ENCODE results near the gene NRP2. TPM values are rescaled to one million over a fixed set of nuclear protein-coding genes. Genes with fewer than 3 reads are reported as not detected.

Gene NRP2
- total and polyA plus RNA-seq, 2 of the 13 experiments (the other 11 are each of a cell fraction or from before 2014, with no cell fraction given), result 0.65 to 1.4 TPM

- H4K20me1 ChIP-seq (ENCODE audit: insufficient read depth, low read length), result no peaks in the 10 kb centered on the region
- no peak for TF ChIP-seq ZNF770 (CRISPR knock-in tag; IDR thresholded peaks at IDR 0.05)
- no peak for TF ChIP-seq ZNF598 (CRISPR knock-in tag; IDR thresholded peaks at IDR 0.05; ENCODE audit: borderline replicate concordance)
- TF ChIP-seq ZNF235 (CRISPR knock-in tag; IDR thresholded peaks at IDR 0.05; ENCODE audit: borderline replicate concordance), result no peak
- no peak for TF ChIP-seq ZNF616 (CRISPR knock-in tag; IDR thresholded peaks at IDR 0.05; ENCODE audit: low read depth)
- TF ChIP-seq CHD2 (IDR thresholded peaks at IDR 0.05; ENCODE audit: low read depth, low read length), result no peak
- TF ChIP-seq HNF4A (CRISPR knock-in tag; IDR thresholded peaks at IDR 0.05), result no peak
- no peak for TF ChIP-seq ZNF782 (CRISPR knock-in tag; IDR thresholded peaks at IDR 0.05; ENCODE audit: borderline replicate concordance)
- in situ Hi-C loops (cut with HindIII; ENCODE audit: extremely low pct_ligation_motif_present, low pct_unique_long_range_greater_than_20kb), result loop anchor here (5.0 kb wide), 1 partner anchor 157 kb away; no protein-coding TSS in a partner anchor
- 33% methylated on average over 7 of the region's 7 CpGs for WGBS (ENCODE audit: low lambda C conversion rate)
- POLR2A ChIA-PET, result no interaction called here
- H3K4me2 ChIP-seq (ENCODE audit: low read depth, low read length), result no peak overlapping the region
- DNase-seq (ENCODE audit: low spot score), result no peak
- H3K4me3 ChIP-seq (replicated peaks in 1 of 3; ENCODE audit: insufficient read depth in 1 of 3, low read depth in 2 of 3, low read length in 3 of 3), result no peak overlapping the region
- H3K27me3 ChIP-seq (ENCODE audit: control insufficient read depth in 1 of 2, insufficient read depth in 2 of 2, low read length in 2 of 2), result no peaks in the 10 kb centered on the region; a peak in 2 of 5 replicates
- ATAC-seq, result no peak
- H2AFZ ChIP-seq (ENCODE audit: low read length), result no peak overlapping the region
- H3K9ac ChIP-seq (ENCODE audit: insufficient read depth, low read depth, low read length), result no peak overlapping the region
- intact Hi-C loops (cut with micrococcal nuclease; ENCODE audit: unreplicated experiment), result no loop called here
- H3K79me2 ChIP-seq (ENCODE audit: insufficient read depth, low read length), result no peaks in the 10 kb centered on the region
- BruUV-seq (replicated peaks), result no TSS peak
- H3K36me3 ChIP-seq (replicated peaks in 1 of 2; ENCODE audit: control insufficient read depth in 1 of 2, insufficient read depth in 2 of 2, low read length in 2 of 2), result no peaks in the 10 kb centered on the region
- no peaks in the 10 kb centered on the region for H3K9me3 ChIP-seq (ENCODE audit: low read length)
- CTCF ChIA-PET (ENCODE audit: low intra/inter-chr PET ratio, low total read pairs), result no interaction called here
- H3K4me1 ChIP-seq (ENCODE audit: insufficient read depth, low read length), result no peaks in the 10 kb centered on the region
- no peak for FAIRE-seq
- no peak overlapping the region for H3K27ac ChIP-seq (ENCODE audit: extremely low read length, insufficient read depth, low read length)
Measured at GRCh38 chr2:205769879-205770278, 87.6 kb downstream of the NRP2 start.

GRCh38 chr2:205770577-205770976 lies 88.3 kb downstream of the NRP2 start:
- intact Hi-C loops (cut with micrococcal nuclease; ENCODE audit: unreplicated experiment), result no loop called here
- no TSS peak for BruUV-seq (replicated peaks)
- Histone ChIP-seq H3K4me2 (ENCODE audit: low read depth, low read length) (no peak overlapping the region), H3K4me3 (replicated peaks in 1 of 3; ENCODE audit: insufficient read depth in 1 of 3, low read depth in 2 of 3, low read length in 3 of 3) (no peak overlapping the region), H3K9me3 (ENCODE audit: low read length) (no peaks in the 10 kb centered on the region), H3K27ac (ENCODE audit: extremely low read length, insufficient read depth, low read length) (no peak overlapping the region), H3K27me3 (ENCODE audit: control insufficient read depth in 1 of 2, insufficient read depth in 2 of 2, low read length in 2 of 2) (no peaks in the 10 kb centered on the region; a peak in 2 of 5 replicates), H3K79me2 (ENCODE audit: insufficient read depth, low read length) (no peaks in the 10 kb centered on the region), H4K20me1 (ENCODE audit: insufficient read depth, low read length) (no peaks in the 10 kb centered on the region), H3K36me3 (replicated peaks in 1 of 2; ENCODE audit: control insufficient read depth in 1 of 2, insufficient read depth in 2 of 2, low read length in 2 of 2) (no peaks in the 10 kb centered on the region), H2AFZ (ENCODE audit: low read length) (no peak overlapping the region), H3K4me1 (ENCODE audit: insufficient read depth, low read length) (no peaks in the 10 kb centered on the region), H3K9ac (ENCODE audit: insufficient read depth, low read depth, low read length) (no peak overlapping the region)
- POLR2A ChIA-PET, result no interaction called here
- no peak for FAIRE-seq
- no peak for DNase-seq (ENCODE audit: low spot score)
- CTCF ChIA-PET (ENCODE audit: low intra/inter-chr PET ratio, low total read pairs), result no interaction called here
- in situ Hi-C loops (cut with HindIII; ENCODE audit: extremely low pct_ligation_motif_present, low pct_unique_long_range_greater_than_20kb), result loop anchor here (5.0 kb wide), 1 partner anchor 157 kb away; no protein-coding TSS in a partner anchor
- 58% methylated on average over 7 of the region's 7 CpGs for WGBS (ENCODE audit: low lambda C conversion rate)
- ATAC-seq, result no peak
- TF ChIP-seq ZMYM4 (CRISPR knock-in tag; IDR thresholded peaks at IDR 0.05) (no peak), ZNF816 (CRISPR knock-in tag; IDR thresholded peaks at IDR 0.05; ENCODE audit: borderline replicate concordance) (no peak), ZNF543 (CRISPR knock-in tag; IDR thresholded peaks at IDR 0.05) (no peak), TEF (CRISPR knock-in tag; IDR thresholded peaks at IDR 0.05) (no peak), ZNF512 (CRISPR knock-in tag; IDR thresholded peaks at IDR 0.05) (no peak), MXD4 (CRISPR knock-in tag; IDR thresholded peaks at IDR 0.05) (no peak), TBX3 (IDR thresholded peaks at IDR 0.05; ENCODE audit: borderline replicate concordance) (no peak)
